GM18520 (cell line): ENCODE measurements around the gene CTIF.

Source experiments
- ATAC-seq: cut with Tn5 transposase; IDR thresholded peaks from one replicate; pipeline ENCODE4 v1.9.1; 2021; ENCODE audit not compliant: unreplicated experiment

The CTIF gene

GRCh38 chr18:48781988-48782363, 243.1 kb downstream of the CTIF start:
- ATAC-seq, result no peak

GRCh38 chr18:48782381-48782861, 243.6 kb downstream of the CTIF start:
- ATAC-seq, result no peak

- no peak for ATAC-seq
Observed at GRCh38 chr18:48783616-48784520, 245.0 kb downstream of the CTIF start.

GRCh38 chr18:48784656-48785055, 245.8 kb downstream of the CTIF start:
- ATAC-seq, result no peak

- ATAC-seq, result peak; percentile 89
Observed at GRCh38 chr18:48785091-48785614, 246.3 kb downstream of the CTIF start.

- ATAC-seq, result no peak
Observed at GRCh38 chr18:48785736-48786454, 247.1 kb downstream of the CTIF start.

- no peak for ATAC-seq
Observed at GRCh38 chr18:48786455-48787202, 247.8 kb downstream of the CTIF start.

GRCh38 chr18:48787203-48788151, 248.6 kb downstream of the CTIF start:
- ATAC-seq, result no peak

- ATAC-seq, result no peak
Observed at GRCh38 chr18:48788373-48788772, 249.5 kb downstream of the CTIF start.

- ATAC-seq, result no peak
Observed at GRCh38 chr18:48789259-48789812, 250.5 kb downstream of the CTIF start.

- ATAC-seq, result no peak
Observed at GRCh38 chr18:48790226-48790863, 251.5 kb downstream of the CTIF start.

- ATAC-seq, result no peak
Observed at GRCh38 chr18:48790869-48791635, 252.2 kb downstream of the CTIF start.

- ATAC-seq, result no peak
Observed at GRCh38 chr18:48791636-48792105, 252.8 kb downstream of the CTIF start.

GRCh38 chr18:48792141-48792540, 253.3 kb downstream of the CTIF start:
- ATAC-seq, result no peak

GRCh38 chr18:48792611-48793380, 254.0 kb downstream of the CTIF start:
- no peak for ATAC-seq

GRCh38 chr18:48794251-48794970, 255.6 kb downstream of the CTIF start:
- ATAC-seq, result no peak

GRCh38 chr18:48795696-48796095, 256.9 kb downstream of the CTIF start:
- no peak for ATAC-seq
